ENCODE results near the gene ITGAD. TPM values are rescaled to one million over a fixed set of nuclear protein-coding genes. Genes with fewer than 3 reads are reported as not detected.

The ITGAD gene
- total RNA-seq, 4 donors from 2014 or later: not detected

- H3K36me3 ChIP-seq: no peaks in the 10 kb centered on the region
- peaks cover 6% of the 10 kb centered on the region for H3K27me3 ChIP-seq
- H3K9me3 ChIP-seq: no peaks in the 10 kb centered on the region
- TF ChIP-seq CTCF (IDR thresholded peaks at IDR 0.05) (no peak), EP300 (IDR thresholded peaks at IDR 0.05) (no peak), POLR2A (IDR thresholded peaks at IDR 0.05) (no peak), POLR2AphosphoS5 (IDR thresholded peaks at IDR 0.05) (no peak)
- no peak overlapping the region for H3K4me3 ChIP-seq
- no peak for DNase-seq (ENCODE audit: low spot score in 2 of 2)
- no peak overlapping the region for H3K27ac ChIP-seq
- 95% methylated on average over 5 of the region's 5 CpGs for WGBS
- H3K4me1 ChIP-seq: no peaks in the 10 kb centered on the region
These were observed 24.8 kb downstream of the ITGAD start for GRCh38 chr16:31417916-31418315.

GRCh38 chr16:31420037-31420436 is 26.9 kb downstream of the ITGAD start:
- Histone ChIP-seq H3K27ac (no peak overlapping the region), H3K27me3 (peaks cover 6% of the 10 kb centered on the region)
- TF ChIP-seq POLR2A (IDR thresholded peaks at IDR 0.05) (no peak), POLR2AphosphoS5 (IDR thresholded peaks at IDR 0.05) (no peak), CTCF (IDR thresholded peaks at IDR 0.05) (no peak), EP300 (IDR thresholded peaks at IDR 0.05) (no peak)

GRCh38 chr16:31421587-31421986 is 28.5 kb downstream of the ITGAD start:
- no peak for DNase-seq (ENCODE audit: low spot score in 2 of 2)
- Histone ChIP-seq H3K36me3 (no peaks in the 10 kb centered on the region), H3K27ac (no peak overlapping the region), H3K9me3 (no peaks in the 10 kb centered on the region), H3K4me1 (no peaks in the 10 kb centered on the region), H3K4me3 (no peak overlapping the region), H3K27me3 (peaks cover 3% of the 10 kb centered on the region)
- 65% methylated on average over 6 of the region's 6 CpGs for WGBS
- TF ChIP-seq EP300 (IDR thresholded peaks at IDR 0.05) (no peak), POLR2A (IDR thresholded peaks at IDR 0.05) (no peak), POLR2AphosphoS5 (IDR thresholded peaks at IDR 0.05) (no peak), CTCF (IDR thresholded peaks at IDR 0.05) (no peak)

More at GRCh38 chr16:31420037-31420436, 26.9 kb downstream of the ITGAD start:
- Histone ChIP-seq H3K9me3 (no peaks in the 10 kb centered on the region), H3K36me3 (no peaks in the 10 kb centered on the region), H3K4me3 (no peak overlapping the region), H3K4me1 (no peaks in the 10 kb centered on the region)
- 74% methylated on average over 3 of the region's 3 CpGs for WGBS
- no peak for DNase-seq (ENCODE audit: low spot score in 2 of 2)

GRCh38 chr16:31423241-31423640 is 30.1 kb downstream of the ITGAD start:
- H3K4me3 ChIP-seq: no peak overlapping the region
- no peaks in the 10 kb centered on the region for H3K9me3 ChIP-seq
- 68% methylated on average over 3 of the region's 3 CpGs for WGBS
- H3K4me1 ChIP-seq: peaks cover 10% of the 10 kb centered on the region
- H3K27ac ChIP-seq: no peak overlapping the region
- no peak for DNase-seq (ENCODE audit: low spot score in 2 of 2)
- peaks cover 3% of the 10 kb centered on the region for H3K27me3 ChIP-seq
- no peaks in the 10 kb centered on the region for H3K36me3 ChIP-seq
- TF ChIP-seq CTCF (IDR thresholded peaks at IDR 0.05) (no peak), EP300 (IDR thresholded peaks at IDR 0.05) (no peak), POLR2AphosphoS5 (IDR thresholded peaks at IDR 0.05) (no peak), POLR2A (IDR thresholded peaks at IDR 0.05) (no peak)

GRCh38 chr16:31423801-31424200 is 30.7 kb downstream of the ITGAD start:
- Histone ChIP-seq H3K4me3 (no peak overlapping the region), H3K4me1 (peaks cover 10% of the 10 kb centered on the region), H3K36me3 (no peaks in the 10 kb centered on the region), H3K27me3 (peaks cover 3% of the 10 kb centered on the region), H3K27ac (no peak overlapping the region), H3K9me3 (no peaks in the 10 kb centered on the region)
- TF ChIP-seq POLR2A (IDR thresholded peaks at IDR 0.05) (no peak), POLR2AphosphoS5 (IDR thresholded peaks at IDR 0.05) (no peak), EP300 (IDR thresholded peaks at IDR 0.05) (no peak), CTCF (IDR thresholded peaks at IDR 0.05) (no peak)
- 60% methylated on average over 3 of the region's 12 CpGs for WGBS
- no peak for DNase-seq (ENCODE audit: low spot score in 2 of 2)

All from suprapubic skin (tissue), 4 donors.